DND-41 (cell line): ENCODE measurements around the gene NBPF6.
"Not testable (repeated sequence)": the region's sequence is repeated elsewhere in the genome, so short reads cannot be mapped to it uniquely, and the experiment has no call there.

ENCODE experiments used
- ATAC-seq: fragments of 200-7000 bp; cut with Tn5 transposase; 3 replicates; pipeline ENCODE4 v1.9.1; 2021; ENCODE audit warnings: low read depth; ENCODE audit not compliant: insufficient read depth
- DNase-seq: peaks from one replicate; pipeline ENCODE4 v3.0.0-alpha.2; 2020
- H2AFZ ChIP-seq: 2 replicates; pipeline ENCODE4 v1.6.0; 2012; ENCODE audit warnings: low read depth, low read length
- H3K27ac ChIP-seq: 2 replicates; pipeline ENCODE4 v1.5.1; 2012; ENCODE audit warnings: low read length, inconsistent platforms
- H3K27me3 ChIP-seq: fragments of 200-600 bp; sonication (generic); 2 replicates; pipeline ENCODE4 v1.6.0; 2012; ENCODE audit warnings: low read length, mild to moderate bottlenecking, inconsistent platforms; ENCODE audit not compliant: insufficient read depth, poor library complexity
- H3K36me3 ChIP-seq: 2 replicates; pipeline ENCODE4 v1.5.1; 2012; ENCODE audit warnings: low read length, inconsistent platforms; ENCODE audit not compliant: insufficient read depth
- H3K4me1 ChIP-seq: 2 replicates; pipeline ENCODE4 v1.5.1; 2012; ENCODE audit warnings: mild to moderate bottlenecking, low read length; ENCODE audit not compliant: insufficient read depth
- H3K4me2 ChIP-seq: 2 replicates; pipeline ENCODE4 v1.6.0; 2012; ENCODE audit warnings: mild to moderate bottlenecking, moderate library complexity, low read length, inconsistent platforms; ENCODE audit not compliant: insufficient read depth
- H3K4me3 ChIP-seq, 2 experiments: fragments of 200-600 bp in 1 of 2; shearing (Covaris generic) in 1 of 2; 2 replicates each; pipeline ENCODE4 v1.5.1; 2012 to 2016; ENCODE audit warnings: inconsistent platforms in 2 of 2, low read length in 2 of 2, mild to moderate bottlenecking in 2 of 2, low read depth in 1 of 2, moderate library complexity in 1 of 2
- H3K79me2 ChIP-seq: 2 replicates; pipeline ENCODE4 v1.6.0; 2012; ENCODE audit warnings: low read length, inconsistent platforms; ENCODE audit not compliant: insufficient read depth
- H3K9ac ChIP-seq: 2 replicates; pipeline ENCODE4 v1.6.0; 2012; ENCODE audit warnings: low read depth, mild to moderate bottlenecking, inconsistent platforms, low read length, moderate library complexity
- H3K9me3 ChIP-seq: 2 replicates; pipeline ENCODE4 v1.5.1; 2012; ENCODE audit warnings: low read length, moderate library complexity, mild to moderate bottlenecking, inconsistent platforms; ENCODE audit not compliant: insufficient read depth, severe bottlenecking
- H4K20me1 ChIP-seq: 2 replicates; pipeline ENCODE4 v1.6.0; 2012; ENCODE audit warnings: low read length; ENCODE audit not compliant: insufficient read depth

Gene NBPF6

GRCh38 chr1:108450043-108450442 is at the start of gene NBPF6:
Gene NBPF6 (plus strand): TSS chr1:108450343. CDS start chr1:108450602, 259 bp downstream.
- not testable (repeated sequence) for H3K4me2 ChIP-seq, H3K36me3 ChIP-seq, H3K9me3 ChIP-seq, H4K20me1 ChIP-seq, H3K27ac ChIP-seq, H3K4me3 ChIP-seq, H3K79me2 ChIP-seq, H3K9ac ChIP-seq, H3K27me3 ChIP-seq, H2AFZ ChIP-seq, DNase-seq, ATAC-seq, H3K4me1 ChIP-seq

- not testable (repeated sequence) for H3K9ac ChIP-seq, H3K9me3 ChIP-seq, H3K27ac ChIP-seq, H3K27me3 ChIP-seq, H3K4me1 ChIP-seq, H3K36me3 ChIP-seq, H3K4me2 ChIP-seq, ATAC-seq, H3K79me2 ChIP-seq, DNase-seq, H3K4me3 ChIP-seq, H4K20me1 ChIP-seq, H2AFZ ChIP-seq
Measured at GRCh38 chr1:108411098-108411833, 38.9 kb upstream of the NBPF6 start.

DNA sequence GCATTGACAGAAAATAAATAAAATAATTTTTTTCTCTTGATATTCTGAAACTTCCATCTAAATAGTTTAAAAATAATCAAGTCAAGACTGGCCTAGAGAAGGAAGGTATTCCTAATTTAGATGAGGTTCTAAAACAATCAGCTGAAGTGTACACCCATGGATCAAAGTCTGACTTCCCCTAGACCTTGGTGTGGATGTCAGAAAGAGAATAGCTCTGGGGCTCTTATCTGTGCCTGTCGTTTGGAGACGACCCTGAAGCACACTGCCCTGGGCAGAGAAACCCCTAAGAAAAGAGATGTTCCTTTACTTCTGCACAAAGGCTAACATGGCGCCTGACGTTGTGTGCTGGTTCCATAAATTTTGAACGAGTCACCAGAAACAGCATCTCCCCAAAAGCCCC is 30.0 kb upstream of the NBPF6 start:
- not testable (repeated sequence) for DNase-seq, H2AFZ ChIP-seq, H3K36me3 ChIP-seq, H3K27me3 ChIP-seq, H3K9me3 ChIP-seq, H3K9ac ChIP-seq, H3K4me2 ChIP-seq, H3K4me1 ChIP-seq, H3K27ac ChIP-seq, H4K20me1 ChIP-seq, H3K79me2 ChIP-seq, ATAC-seq, H3K4me3 ChIP-seq

- ATAC-seq, H3K9ac ChIP-seq: not testable (repeated sequence)
Measured at GRCh38 chr1:108421061-108421916, 28.9 kb upstream of the NBPF6 start.

GRCh38 chr1:108426877-108427276 is 23.3 kb upstream of the NBPF6 start:
- H3K27ac ChIP-seq, H3K4me2 ChIP-seq, H4K20me1 ChIP-seq, H3K27me3 ChIP-seq, H3K4me1 ChIP-seq, H3K36me3 ChIP-seq, H3K4me3 ChIP-seq, H2AFZ ChIP-seq, H3K9me3 ChIP-seq, H3K79me2 ChIP-seq, ATAC-seq, H3K9ac ChIP-seq, DNase-seq: not testable (repeated sequence)

More at GRCh38 chr1:108421061-108421916, 28.9 kb upstream of the NBPF6 start:
- not testable (repeated sequence) for H3K79me2 ChIP-seq, DNase-seq, H3K4me2 ChIP-seq, H4K20me1 ChIP-seq, H3K4me1 ChIP-seq, H3K4me3 ChIP-seq, H3K27ac ChIP-seq, H3K27me3 ChIP-seq, H3K9me3 ChIP-seq, H3K36me3 ChIP-seq, H2AFZ ChIP-seq

GRCh38 chr1:108432002-108432401 is 18.1 kb upstream of the NBPF6 start:
- H3K4me3 ChIP-seq, H3K36me3 ChIP-seq, H3K4me2 ChIP-seq, ATAC-seq, H3K4me1 ChIP-seq, H3K9me3 ChIP-seq, H3K79me2 ChIP-seq, H3K27ac ChIP-seq, H3K27me3 ChIP-seq, DNase-seq, H2AFZ ChIP-seq, H3K9ac ChIP-seq, H4K20me1 ChIP-seq: not testable (repeated sequence)

GRCh38 chr1:108433404-108433803 is 16.7 kb upstream of the NBPF6 start:
- not testable (repeated sequence) for H2AFZ ChIP-seq, H3K9ac ChIP-seq, H3K9me3 ChIP-seq, H3K79me2 ChIP-seq, H3K36me3 ChIP-seq, DNase-seq, H3K27ac ChIP-seq, H3K27me3 ChIP-seq, H4K20me1 ChIP-seq, ATAC-seq, H3K4me3 ChIP-seq, H3K4me2 ChIP-seq, H3K4me1 ChIP-seq

DNA sequence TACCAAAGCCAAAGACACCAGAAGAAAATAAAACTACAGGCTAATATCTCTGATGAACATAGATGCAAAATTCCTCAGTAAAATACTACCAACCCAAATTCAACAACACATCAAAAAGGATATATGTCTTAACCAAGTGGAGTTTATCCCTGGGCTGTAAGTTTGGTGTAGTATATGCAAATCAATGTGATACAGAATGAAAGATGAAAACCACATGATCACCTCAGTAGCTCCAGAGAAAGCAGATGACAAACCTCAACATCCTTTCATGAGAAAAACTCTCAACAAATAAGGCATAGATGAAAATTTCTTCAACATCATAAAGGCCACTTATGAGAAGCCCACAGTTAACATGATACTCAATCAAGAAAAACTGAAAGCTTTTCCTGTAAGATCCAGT is 11.6 kb upstream of the NBPF6 start:
- H3K27me3 ChIP-seq, H3K4me1 ChIP-seq, DNase-seq, H3K4me2 ChIP-seq, H3K27ac ChIP-seq, H3K9ac ChIP-seq, H3K4me3 ChIP-seq, H4K20me1 ChIP-seq, H3K79me2 ChIP-seq, H3K36me3 ChIP-seq, H2AFZ ChIP-seq, H3K9me3 ChIP-seq: not testable (repeated sequence)
- 0 out of 3 replicates have a peak, but pooled peaks have one; percentile 47 for ATAC-seq
